ENCODE results near the gene TAP1. TPM values are rescaled to one million over a fixed set of nuclear protein-coding genes. Genes with fewer than 3 reads are reported as not detected.

Gene TAP1
- total and polyA plus RNA-seq, 10 of the 15 experiments (the other 5 are each of a cell fraction or from before 2014, with no cell fraction given) = 33.4 to 249 (median 169) TPM

GRCh38 chr6:32840604-32841246 lies 12.8 kb downstream of the TAP1 start (continued):
- TF ChIP-seq CTCF (IDR thresholded peaks at IDR 0.05 in 2 of 3, conservative IDR thresholded peaks at IDR 0.05 in 1 of 3; ENCODE audit: control insufficient read depth in 2 of 3, extremely low read depth in 1 of 3, insufficient read depth in 1 of 3, low read depth in 3 of 3, low read length in 3 of 3) = no peak

- FAIRE-seq (no peak), DNase-seq (ENCODE audit: low read depth, low spot score) (no peak), ATAC-seq (no peak)
- Histone ChIP-seq H3K27me3 (replicated peaks in 1 of 2; ENCODE audit: control insufficient read depth in 2 of 2, insufficient read depth in 2 of 2, low read length in 1 of 2) (no peaks in the 10 kb centered on the region), H3K4me1 (ENCODE audit: control insufficient read depth, insufficient read depth, low read length) (peaks cover 53% of the 10 kb centered on the region), H3K27ac (ENCODE audit: control insufficient read depth, insufficient read depth) (no peak overlapping the region), H2AFZ (ENCODE audit: control insufficient read depth, low read depth, low read length) (no peak overlapping the region), H3K36me3 (ENCODE audit: control insufficient read depth in 2 of 2, insufficient read depth in 2 of 2, low read length in 1 of 2) (peaks cover 7 to 37% of the 10 kb centered on the region in 2 experiments), H3K9ac (ENCODE audit: control insufficient read depth, insufficient read depth, low read length) (no peak overlapping the region), H4K20me1 (ENCODE audit: control insufficient read depth, insufficient read depth) (no peaks in the 10 kb centered on the region), H3K4me2 (ENCODE audit: control insufficient read depth, insufficient read depth) (no peak overlapping the region), H3K4me3 (no peak overlapping the region), H3K9me3 (replicated peaks; ENCODE audit: control insufficient read depth, insufficient read depth, low read length) (no peaks in the 10 kb centered on the region), H3K79me2 (ENCODE audit: control insufficient read depth, insufficient read depth, low read length) (peaks cover 60% of the 10 kb centered on the region)
- CTCF ChIA-PET = interaction anchor here (0.7 to 10.7 kb wide), 34 partner anchors 11 to 426 kb away, joined by 3 to 311 read pairs (median 8); partner anchors contain the start of genes HLA-DMA, HLA-DMB, HLA-DOB and PSMB9
- TF ChIP-seq MLLT1 (IDR thresholded peaks at IDR 0.05) (0 out of 2 replicates have a peak, but pooled peaks have one; percentile 32), ZNF207 (IDR thresholded peaks at IDR 0.05; ENCODE audit: borderline replicate concordance) (no peak)
- SMC1A ChIA-PET (ENCODE audit: uncharacterized antibody, unreplicated experiment) = interaction anchor here (1.0 to 6.8 kb wide), 28 partner anchors 8 to 169 kb away, joined by 3 to 226 read pairs (median 6); partner anchors contain the start of genes HLA-DMA, PSMB9 and TAP1
- WGBS (ENCODE audit: insufficient coverage, insufficient replicate concordance, low lambda C conversion rate, missing lambda C conversion rate) = 83% methylated on average over 15 of the region's 15 CpGs
- intact Hi-C loops (cut with micrococcal nuclease; ENCODE audit: unreplicated experiment) = loop anchor here (2.0 kb wide), 1 partner anchor 105 kb away; no protein-coding TSS in a partner anchor
- RAD21 ChIA-PET (ENCODE audit: unreplicated experiment) = interaction anchor here (1.3 to 10.5 kb wide), 17 partner anchors 11 to 403 kb away, joined by 3 to 269 read pairs (median 11); partner anchors contain the start of genes HLA-DMA, HLA-DMB, PSMB9 and TAP1
- in situ Hi-C loops (cut with MboI) = no loop called here
- BruUV-seq (replicated peaks) = no TSS peak
- POLR2A ChIA-PET = interaction anchor here (0.6 to 10.5 kb wide), 17 partner anchors 17 to 393 kb away, joined by 3 to 357 read pairs (median 4); partner anchors contain the start of genes HLA-DMB, PSMB9 and TAP1
These were observed 14.1 kb downstream of the TAP1 start for GRCh38 chr6:32839356-32839755.
